ENCODE results near the gene DNAH3. TPM values are rescaled to one million over a fixed set of nuclear protein-coding genes. Genes with fewer than 3 reads are reported as not detected.

DNAH3 gene
- total and polyA plus RNA-seq, 8 donors: 0.03 TPM; not detected in 7

- peak overlapping the region in 3 of 4 donors; percentile 13 to 52 (median 51) for H3K27ac ChIP-seq
- H3K36me3 ChIP-seq: no peaks in the 10 kb centered on the region
- peaks cover 43 to 57% (median 49%) of the 10 kb centered on the region in 3 donors for H3K4me1 ChIP-seq
- H3K27me3 ChIP-seq: no peaks in the 10 kb centered on the region
- intact Hi-C loops (cut with DNase I): no loop called here
- no peaks in the 10 kb centered on the region for H3K9me3 ChIP-seq
- 27 to 28% methylated on average over 1 of the region's 1 CpG for WGBS, 2 donors
- DNase-seq (no peak), FAIRE-seq (no peak), ATAC-seq (peak in 3 of 4 donors; percentile 9 to 33 (median 10))
- TF ChIP-seq CTCF (IDR thresholded peaks at IDR 0.05): no peak
- H3K4me3 ChIP-seq: no peak overlapping the region
Observed at GRCh38 chr16:20884240-20884556, 266.4 kb downstream of the DNAH3 start.

GRCh38 chr16:20883554-20884239, 266.9 kb downstream of the DNAH3 start:
- no peaks in the 10 kb centered on the region for H3K27me3 ChIP-seq
- intact Hi-C loops (cut with DNase I): no loop called here
- H3K36me3 ChIP-seq: no peaks in the 10 kb centered on the region
- ATAC-seq (peak; percentile 60 to 76 (median 62)), DNase-seq (no peak), FAIRE-seq (no peak)
- H3K9me3 ChIP-seq: no peaks in the 10 kb centered on the region
- WGBS, 2 donors: 21 to 38% methylated on average over 5 of the region's 5 CpGs
- peak overlapping the region in 3 of 4 donors; percentile 13 to 52 (median 51) for H3K27ac ChIP-seq
- H3K4me1 ChIP-seq: peaks cover 48 to 62% (median 54%) of the 10 kb centered on the region in 3 donors
- H3K4me3 ChIP-seq: no peak overlapping the region
- no peak for TF ChIP-seq CTCF (IDR thresholded peaks at IDR 0.05)

Other genes with a start within 250 kb of the DNAH3 start
- 10 to 100 TPM in 5 of 6 donors, 1 to 10 TPM in 1; 7.8 to 21.9 (median 12.7) TPM for gene LDAF1, start 7.8 kb upstream of the DNAH3 start, total RNA-seq
- 1 to 10 TPM; 5.1 to 8.8 TPM for gene LDAF1, start 7.8 kb upstream of the DNAH3 start, polyA plus RNA-seq
- not detected for gene ZP2, start 60.7 kb upstream of the DNAH3 start, total RNA-seq
- gene ZP2, start 60.7 kb upstream of the DNAH3 start, polyA plus RNA-seq: not detected
- under 1 TPM; 0.16 to 0.72 (median 0.47) TPM for gene ANKS4B, start 82.9 kb upstream of the DNAH3 start, total RNA-seq
- under 1 TPM; 0.15 to 0.31 TPM for gene ANKS4B, start 82.9 kb upstream of the DNAH3 start, polyA plus RNA-seq
- under 1 TPM in 4 of 6 donors, not detected in 2; 0.12 to 0.22 (median 0.17) TPM for gene CRYM, start 127.4 kb upstream of the DNAH3 start, total RNA-seq
- gene CRYM, start 127.4 kb upstream of the DNAH3 start, polyA plus RNA-seq: under 1 TPM in 1 of 2 donors, not detected in 1; 0.09 TPM